HG03095 (cell line): Measurements from ENCODE around the gene LARGE1.
"Not testable (repeated sequence)": the region's sequence is repeated elsewhere in the genome, so short reads cannot be mapped to it uniquely, and the experiment has no call there.

Source experiments
- ATAC-seq: cut with Tn5 transposase; IDR thresholded peaks from one replicate; pipeline ENCODE4 v1.9.1; 2021; ENCODE audit warnings: moderate library complexity; ENCODE audit not compliant: unreplicated experiment

Gene LARGE1

GRCh38 chr22:33504941-33505625, 415.2 kb downstream of the LARGE1 start:
- ATAC-seq = no peak

GRCh38 chr22:33496112-33496511, 424.2 kb downstream of the LARGE1 start:
- ATAC-seq = no peak

GRCh38 chr22:33493476-33494205, 426.6 kb downstream of the LARGE1 start:
- no peak for ATAC-seq

GRCh38 chr22:33492210-33492651, 428.0 kb downstream of the LARGE1 start:
- ATAC-seq = no peak

DNA sequence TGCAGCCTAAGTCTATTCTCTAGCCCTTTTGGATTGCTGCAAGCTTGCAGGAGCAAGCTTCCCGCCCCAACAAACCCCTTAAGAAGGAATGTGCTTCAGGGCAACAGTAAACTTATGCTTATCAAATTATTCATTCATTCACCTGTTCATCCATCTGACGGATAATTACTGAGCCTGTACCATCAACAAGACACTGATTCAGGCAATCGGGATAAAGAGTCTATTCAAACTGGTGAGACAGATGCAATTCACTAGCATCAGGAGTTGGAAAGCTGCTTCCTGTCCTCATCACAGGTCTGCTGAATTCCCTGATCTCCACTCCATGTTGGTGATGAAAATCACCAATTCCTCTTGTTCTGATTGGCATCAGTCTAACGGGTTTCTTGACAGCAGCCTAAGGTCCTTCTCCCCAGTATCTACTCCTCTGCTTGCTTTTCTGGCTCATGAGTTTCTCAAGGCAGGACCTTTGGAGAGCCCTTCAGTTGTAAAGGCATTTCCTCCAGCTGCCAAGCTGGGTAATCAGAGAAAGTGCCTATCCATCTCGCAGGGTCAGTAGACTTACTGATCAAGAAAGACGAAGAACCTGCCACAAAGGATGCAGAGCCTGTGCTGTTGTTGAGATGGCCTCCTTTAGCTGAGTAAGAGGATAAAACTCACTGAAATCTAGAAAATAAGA, 433.1 kb downstream of the LARGE1 start:
- no peak for ATAC-seq

DNA sequence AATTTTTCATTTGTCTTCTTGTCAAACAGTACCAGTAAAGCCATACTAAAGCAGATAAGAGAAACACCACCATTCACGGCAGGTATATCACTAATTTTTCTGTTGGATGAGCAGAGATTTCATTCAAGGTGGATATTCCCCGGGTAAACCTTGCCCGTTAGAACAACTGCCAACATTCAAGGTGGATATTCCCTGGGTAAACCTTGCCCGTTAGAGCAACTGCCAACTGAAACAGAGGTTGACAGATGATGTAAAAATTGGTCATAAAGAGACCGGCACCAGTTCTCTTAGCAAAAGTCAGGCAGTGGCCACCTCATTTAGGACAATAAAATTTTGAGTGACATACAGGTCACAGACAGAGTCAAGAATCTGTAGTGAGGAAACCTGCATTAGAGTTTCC, 438.7 kb downstream of the LARGE1 start:
- no peak for ATAC-seq

DNA sequence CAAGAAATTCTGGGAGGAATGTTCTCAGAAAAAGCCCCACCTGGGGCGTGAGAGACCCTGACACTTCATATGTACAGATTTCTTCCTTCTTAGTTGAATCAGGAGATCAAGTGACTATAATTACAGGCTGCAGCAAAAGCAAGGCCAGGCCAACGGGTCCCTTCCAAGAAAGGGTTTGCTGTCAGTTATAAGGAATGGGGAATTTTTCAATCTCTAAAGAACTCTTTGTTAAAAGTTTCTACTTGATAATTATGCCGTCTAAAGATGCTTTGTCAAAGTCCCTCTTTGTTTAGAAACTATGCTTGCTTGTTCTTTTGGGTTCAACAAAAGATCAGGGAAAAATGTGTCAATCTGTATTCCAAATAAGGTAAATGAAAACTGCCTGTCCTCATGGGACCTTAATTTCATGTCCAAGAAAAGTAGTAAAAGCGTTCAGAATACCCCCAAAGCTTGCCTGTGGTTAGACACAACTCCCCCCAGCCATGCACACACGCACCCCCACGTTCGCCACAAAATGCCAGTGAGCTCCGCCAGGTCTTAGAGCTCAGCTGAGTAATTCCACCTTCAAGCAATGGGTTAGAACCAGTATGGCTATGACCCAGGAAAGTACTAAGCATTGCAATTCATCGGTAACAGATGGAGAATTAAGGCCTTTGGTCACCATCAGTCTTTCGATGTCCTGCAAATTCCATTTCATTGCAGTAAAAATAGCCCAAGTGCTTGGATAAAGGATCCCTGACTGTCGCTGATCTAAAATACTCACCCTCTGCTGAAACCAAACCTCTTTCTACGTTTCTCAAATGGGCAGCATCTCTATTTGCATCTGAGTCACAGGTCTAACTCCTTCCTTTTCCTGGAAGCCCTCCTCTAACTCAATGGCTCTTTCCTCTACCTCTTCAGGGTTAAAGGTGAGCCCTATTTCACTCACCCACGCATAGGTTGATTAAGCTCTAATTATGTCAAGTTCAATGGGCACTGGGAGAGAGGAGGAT, 442.9 kb downstream of the LARGE1 start:
- no peak for ATAC-seq

GRCh38 chr22:33476716-33477115, 443.6 kb downstream of the LARGE1 start:
- ATAC-seq = no peak

- ATAC-seq = no peak
Measured at GRCh38 chr22:33476206-33476605, 444.1 kb downstream of the LARGE1 start.

- ATAC-seq = no peak
Measured at GRCh38 chr22:33474587-33474986, 445.7 kb downstream of the LARGE1 start.

DNA sequence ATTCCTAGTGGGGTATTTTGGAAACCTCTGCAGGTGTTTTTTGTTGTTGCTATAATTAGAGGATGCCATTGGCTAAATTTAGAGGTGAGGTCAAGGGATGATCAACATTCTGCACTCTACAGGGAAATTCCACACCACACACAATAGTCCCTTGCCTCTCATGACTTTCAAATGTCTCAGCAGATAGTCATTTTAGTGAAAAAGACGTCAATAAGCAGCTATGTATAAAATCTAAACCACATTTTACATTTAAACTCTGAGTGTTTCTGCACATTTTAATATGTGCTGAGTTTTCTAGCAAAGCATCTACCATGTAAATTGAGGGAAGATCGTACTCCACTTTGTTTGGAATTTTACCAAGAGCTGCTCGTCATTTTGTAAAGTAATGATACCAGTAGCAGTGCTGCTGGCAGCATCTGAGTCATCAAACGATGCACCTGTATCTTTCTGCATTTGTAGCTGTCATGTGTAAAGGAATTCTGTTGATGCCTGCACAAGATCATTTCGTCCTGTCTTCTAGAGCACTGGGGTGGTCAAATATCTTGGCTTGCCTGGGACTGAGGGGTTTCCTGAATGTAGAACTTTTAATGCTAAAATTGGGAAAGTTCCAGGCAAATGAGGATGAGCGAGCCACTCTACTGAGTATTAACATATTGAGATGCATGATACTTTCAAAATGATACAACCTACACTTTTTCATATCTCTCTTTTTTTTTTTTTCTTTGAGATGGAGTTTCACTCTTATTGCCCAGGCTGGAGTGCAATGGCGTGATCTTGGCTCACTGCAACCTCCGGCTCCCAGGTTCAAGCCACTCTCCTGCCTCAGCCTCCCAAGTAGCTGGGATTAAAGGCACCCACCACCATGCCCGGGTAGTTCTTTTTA, 447.6 kb downstream of the LARGE1 start:
- ATAC-seq = peak; percentile 49

DNA sequence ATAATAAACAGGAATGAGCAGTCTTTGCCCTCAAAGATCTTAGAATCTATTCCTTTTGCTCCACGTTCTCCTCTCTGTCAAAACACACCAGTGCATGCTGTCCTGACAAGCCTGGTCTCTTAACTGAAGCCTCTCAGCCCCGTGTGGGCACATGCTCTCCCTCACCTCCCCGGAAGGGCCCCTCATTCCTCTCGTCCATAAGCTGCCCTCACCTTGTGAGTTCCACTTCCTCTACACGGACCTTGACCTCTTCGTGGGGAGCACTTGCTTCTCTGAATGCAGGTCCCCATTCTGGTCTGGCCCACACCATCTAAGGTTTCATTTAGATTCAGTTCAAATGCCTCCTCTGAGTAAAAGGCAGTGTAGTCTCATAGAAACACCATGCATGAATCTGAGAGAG, 449.8 kb downstream of the LARGE1 start:
- no peak for ATAC-seq

GRCh38 chr22:33467620-33468095, 452.6 kb downstream of the LARGE1 start:
- no peak for ATAC-seq

GRCh38 chr22:33467080-33467479, 453.2 kb downstream of the LARGE1 start:
- ATAC-seq = no peak

DNA sequence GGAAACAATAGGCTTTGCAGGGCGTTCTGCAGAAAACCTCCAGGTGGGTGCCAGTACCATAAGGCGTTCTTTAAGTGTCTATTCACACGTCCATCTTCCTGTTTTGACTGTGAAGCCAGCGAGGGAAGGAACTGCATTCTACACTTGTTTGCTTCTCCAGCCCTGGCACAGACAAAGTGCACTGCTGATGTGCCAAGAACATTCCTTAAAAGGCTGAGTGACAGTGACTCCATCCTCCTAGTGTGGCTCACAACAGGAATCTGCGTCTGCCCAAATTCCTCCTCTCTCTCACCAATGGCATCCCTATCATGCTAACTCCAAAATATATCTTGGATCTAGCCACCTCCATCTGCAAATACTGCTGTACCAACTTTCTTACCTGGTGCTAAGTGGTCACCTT, 454.7 kb downstream of the LARGE1 start:
- ATAC-seq = no peak

DNA sequence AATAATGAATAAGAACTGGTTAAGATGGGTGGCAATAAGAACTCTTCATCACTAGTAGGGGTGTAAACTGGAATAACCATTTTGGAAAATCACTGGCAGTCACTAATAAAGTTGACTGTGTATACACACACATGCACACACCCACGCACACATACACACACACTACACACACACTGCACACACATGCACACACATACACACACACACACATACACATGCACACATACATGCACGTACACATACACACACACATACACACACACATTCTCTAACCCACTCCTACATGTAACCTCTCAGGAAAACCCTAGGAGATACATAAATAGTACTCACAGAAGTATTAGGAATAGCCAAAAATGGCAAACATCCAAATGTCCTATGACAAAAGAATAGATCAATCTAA, 455.6 kb downstream of the LARGE1 start:
- ATAC-seq = no peak

GRCh38 chr22:33461698-33462434, 458.4 kb downstream of the LARGE1 start:
- no peak for ATAC-seq

GRCh38 chr22:33461245-33461644, 459.0 kb downstream of the LARGE1 start:
- ATAC-seq = not testable (repeated sequence)

DNA sequence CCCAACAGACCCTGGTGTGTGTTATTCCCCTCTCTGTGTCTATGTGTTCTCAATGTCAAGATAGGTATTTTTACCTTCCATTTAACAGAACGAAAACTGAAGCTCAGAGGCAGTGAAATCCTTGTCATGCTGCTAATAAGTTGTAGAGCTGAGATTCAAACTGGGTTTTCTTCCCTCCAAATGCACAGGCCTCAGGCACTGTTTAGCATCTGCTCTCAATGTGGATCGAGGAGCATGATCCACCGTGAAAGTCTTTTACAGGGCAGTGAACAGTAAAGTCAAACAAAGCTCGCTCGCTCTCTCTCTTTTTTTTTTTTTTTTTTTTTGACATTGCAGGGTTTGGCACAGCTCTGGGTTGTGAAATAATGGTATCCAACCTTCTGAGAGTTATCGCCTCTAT, 461.1 kb downstream of the LARGE1 start:
- ATAC-seq = no peak
